GM18526 (cell line): ENCODE measurements around the gene CYS1.

Experiments used
- POLR2A ChIP-seq: IDR thresholded peaks from 3 replicates; pipeline ENCODE4 v1.6.1; 2011; ENCODE audit not compliant: insufficient read length; ENCODE audit errors: extremely low read depth

CYS1 gene

GRCh38 chr2:10101491-10101890 is 21.3 kb upstream of the CYS1 start:
- no peak for TF ChIP-seq POLR2A

DNA sequence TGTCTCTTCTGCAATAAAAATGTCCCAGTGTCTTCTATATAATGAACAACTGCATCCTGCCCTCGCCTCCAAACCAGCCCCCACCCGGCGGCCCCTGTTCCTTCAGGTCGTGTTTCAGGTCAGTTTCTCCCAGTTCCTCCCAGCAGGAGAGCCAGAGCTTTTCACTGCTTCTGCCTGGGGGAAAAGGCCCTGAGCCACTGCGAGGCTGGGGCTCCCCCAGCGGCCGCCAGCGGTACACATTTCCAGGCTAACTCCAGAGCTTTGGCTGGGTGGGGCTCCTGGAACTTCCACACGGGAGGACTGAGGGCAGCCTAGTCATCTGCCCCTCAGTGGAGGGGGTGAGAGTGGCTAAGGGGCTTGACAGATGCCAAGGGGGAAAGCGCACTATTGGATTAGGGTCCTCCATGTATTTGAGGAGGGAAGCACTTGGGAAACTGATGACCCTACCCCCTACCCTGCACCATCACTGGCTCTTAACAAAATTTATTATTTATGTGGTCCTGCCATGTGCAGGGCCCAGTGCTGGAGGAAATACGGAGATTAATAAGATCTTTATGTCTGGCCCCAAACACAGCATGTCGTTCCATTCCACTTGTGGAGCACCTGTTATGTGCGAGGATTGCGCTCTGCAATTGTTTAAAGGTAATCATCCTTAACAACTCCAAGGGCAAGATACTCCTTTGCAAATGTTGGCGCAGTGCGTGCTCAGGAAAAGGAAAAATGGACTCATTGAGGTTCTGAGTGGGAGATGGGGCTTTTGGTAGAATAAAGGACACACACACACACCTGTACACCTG is 17.3 kb upstream of the CYS1 start:
- no peak for TF ChIP-seq POLR2A

DNA sequence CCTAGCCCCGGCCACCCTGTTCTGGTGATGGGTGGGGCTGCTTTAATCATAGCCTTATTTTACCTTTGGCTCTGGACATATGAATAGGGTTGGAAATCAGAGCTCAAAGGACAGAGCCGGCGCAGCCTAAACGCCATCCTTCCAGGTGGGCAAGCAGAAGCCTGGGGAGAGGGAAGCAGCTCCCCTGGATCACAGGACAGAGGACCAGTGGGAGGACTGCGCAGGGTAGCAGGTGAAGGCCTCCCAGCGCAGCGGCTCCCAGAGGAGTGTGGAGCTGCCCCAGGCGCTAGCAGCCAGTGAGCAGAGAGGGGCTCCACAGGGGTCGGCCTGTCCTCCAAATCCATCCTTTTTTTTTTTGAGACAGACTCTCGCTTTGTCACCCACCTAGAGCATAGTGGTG is 16.4 kb upstream of the CYS1 start:
- no peak for TF ChIP-seq POLR2A

DNA sequence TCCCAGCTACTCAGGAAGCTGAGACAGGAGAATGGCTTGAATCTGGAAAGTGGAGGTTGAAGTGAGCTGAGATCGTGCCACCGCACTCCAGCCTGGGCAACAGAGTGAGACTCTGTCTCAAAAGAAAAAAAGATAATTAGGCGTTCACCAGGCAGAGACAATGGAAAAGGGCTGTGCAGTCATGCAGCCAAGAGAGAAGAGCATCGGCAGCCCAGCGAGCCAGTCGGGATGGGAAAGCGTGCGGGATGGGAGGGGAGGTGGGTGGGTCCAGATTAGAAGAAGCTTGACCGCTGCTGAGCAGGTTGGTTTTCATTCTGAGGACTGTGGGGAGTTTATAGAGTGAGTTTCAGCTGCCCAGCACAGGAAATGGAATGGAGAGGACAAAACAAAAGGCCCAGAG is 15.0 kb upstream of the CYS1 start:
- no peak for TF ChIP-seq POLR2A

- TF ChIP-seq POLR2A, result no peak
Observed at GRCh38 chr2:10094271-10094814, 14.1 kb upstream of the CYS1 start.

DNA sequence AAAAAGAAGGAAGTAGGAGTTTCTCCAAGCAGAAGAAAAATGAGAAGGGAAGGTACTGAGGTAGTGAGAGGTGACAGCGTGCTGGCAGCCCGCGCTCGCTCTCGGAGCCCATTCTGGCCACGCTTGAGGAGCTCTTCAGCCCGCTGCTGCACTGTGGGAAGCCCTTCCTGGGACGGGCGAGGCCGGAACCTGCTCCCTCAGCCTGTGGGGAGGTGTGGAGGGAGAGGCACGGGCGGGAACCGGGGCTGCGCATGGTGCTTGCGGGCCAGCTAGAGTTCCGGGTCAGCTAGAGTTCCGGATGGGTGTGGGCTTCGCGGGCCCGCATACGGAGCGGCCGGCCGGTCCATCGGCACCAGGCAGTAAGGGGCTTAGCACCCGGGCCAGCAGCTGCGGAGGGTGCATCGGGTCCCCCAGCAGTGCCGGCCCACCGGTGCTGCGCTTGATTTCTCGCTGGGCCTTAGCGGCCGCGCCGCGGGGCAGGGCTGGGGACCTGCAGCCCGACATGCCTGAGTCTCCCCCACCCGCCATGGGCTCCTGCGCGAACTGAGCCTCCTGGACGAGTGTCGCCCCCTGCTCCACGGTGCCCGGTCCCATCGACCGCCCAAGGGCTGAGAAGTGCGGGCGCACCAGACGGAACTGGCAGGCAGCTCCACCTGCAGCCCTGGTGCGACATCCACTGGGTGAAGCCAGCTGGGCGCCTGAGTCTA is 11.1 kb upstream of the CYS1 start:
- peak; percentile 41 for TF ChIP-seq POLR2A

DNA sequence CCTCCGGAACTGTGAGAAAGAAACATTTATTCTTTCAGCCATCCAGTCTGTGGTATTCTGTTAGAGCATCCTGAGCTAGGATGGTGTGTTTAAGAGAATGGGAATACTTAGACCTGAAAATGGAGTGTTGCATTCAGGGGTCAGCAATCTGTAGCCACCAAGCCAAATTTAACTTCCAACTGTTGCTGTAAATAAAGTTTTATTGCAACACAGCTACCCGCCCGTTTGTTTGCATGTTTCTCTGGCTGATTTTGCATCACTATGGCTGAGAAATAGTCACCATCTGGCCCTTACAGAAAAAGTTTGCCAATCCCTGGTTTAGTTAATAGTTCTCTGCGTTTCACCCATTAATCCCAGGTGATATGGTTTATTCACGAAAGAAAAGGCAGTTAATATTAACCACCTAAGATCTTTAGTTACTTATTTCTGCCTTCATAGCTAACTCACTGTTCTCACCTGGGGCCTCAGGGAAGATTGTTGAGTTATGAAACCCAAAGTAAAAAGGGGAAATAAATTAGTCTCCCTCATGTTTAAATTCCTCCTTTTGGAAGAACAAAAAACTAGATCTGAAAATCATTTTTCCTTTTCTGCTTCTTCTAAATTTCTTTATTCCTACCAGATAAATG is 9.5 kb upstream of the CYS1 start:
- no peak for TF ChIP-seq POLR2A

DNA sequence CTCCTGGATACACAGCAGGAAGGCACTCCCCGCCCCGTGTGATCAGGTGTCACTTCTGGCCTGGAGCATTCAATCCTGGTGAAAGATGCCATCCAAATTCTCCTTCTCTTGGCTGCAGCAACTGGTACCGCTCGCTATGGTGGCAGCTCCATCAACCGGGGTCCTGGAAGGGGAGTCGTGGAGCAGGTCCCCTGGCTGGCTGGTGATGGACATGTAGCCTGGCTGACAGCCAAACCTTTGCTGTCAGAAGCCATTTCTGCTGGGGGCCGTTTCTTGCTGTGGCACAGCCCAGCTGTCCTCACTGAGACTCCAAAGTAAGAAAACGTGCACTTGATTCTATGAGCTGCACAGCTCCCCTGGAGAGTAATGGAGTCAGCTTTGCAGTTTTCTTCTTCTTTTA is 7.1 kb upstream of the CYS1 start:
- TF ChIP-seq POLR2A, result no peak

GRCh38 chr2:10086950-10087349 is 6.7 kb upstream of the CYS1 start:
- TF ChIP-seq POLR2A, result no peak

DNA sequence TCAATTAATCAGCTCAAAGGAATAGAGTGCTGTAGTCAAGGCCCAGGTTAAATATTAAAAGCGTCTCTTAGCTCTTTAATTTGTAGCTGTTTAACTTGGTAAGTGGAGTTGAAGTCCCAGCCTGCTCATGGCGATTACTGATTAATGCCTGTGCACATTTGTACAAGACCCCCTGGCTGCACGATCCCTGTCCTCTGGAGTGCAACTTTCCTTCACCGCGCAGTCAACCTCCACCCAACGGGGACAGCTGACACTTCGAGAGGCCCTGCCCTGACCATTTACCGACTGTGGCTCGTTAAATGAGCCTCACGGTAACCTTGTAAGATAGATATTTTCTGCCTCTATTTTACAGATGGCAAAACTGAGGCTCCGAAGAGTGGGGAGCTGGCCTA is 5.5 kb upstream of the CYS1 start:
- no peak for TF ChIP-seq POLR2A

- TF ChIP-seq POLR2A, result no peak
Observed at GRCh38 chr2:10085043-10085667, 4.9 kb upstream of the CYS1 start.

DNA sequence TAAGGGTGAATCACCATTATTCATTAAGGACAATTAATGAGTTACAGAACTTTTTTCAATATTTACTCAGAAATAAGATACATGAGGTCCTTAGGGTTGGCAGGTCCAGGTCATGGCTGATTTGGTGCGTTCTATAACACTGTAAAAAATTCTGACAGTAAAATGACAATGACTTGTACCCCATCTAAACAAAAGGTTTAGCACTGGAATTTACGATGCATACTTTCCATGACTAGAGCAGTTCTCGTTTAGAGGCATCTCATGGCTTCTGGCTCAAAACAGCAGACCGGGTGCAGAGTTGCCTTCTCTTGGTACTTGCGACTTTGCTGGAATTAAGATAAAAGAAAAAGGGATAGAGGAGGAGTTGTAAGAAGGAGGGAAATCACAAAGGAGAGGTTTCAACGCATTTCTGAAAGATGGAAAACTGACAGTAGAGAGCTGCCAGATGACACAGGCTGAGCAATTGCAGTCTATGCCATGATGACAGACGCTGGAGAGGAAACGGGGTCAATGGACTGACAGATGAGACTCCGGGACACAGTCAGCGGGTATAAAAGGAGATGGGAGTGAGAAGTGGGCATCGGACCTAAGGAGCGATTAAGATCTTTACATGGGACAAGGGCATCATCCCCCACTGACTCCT is 4.1 kb upstream of the CYS1 start:
- no peak for TF ChIP-seq POLR2A

DNA sequence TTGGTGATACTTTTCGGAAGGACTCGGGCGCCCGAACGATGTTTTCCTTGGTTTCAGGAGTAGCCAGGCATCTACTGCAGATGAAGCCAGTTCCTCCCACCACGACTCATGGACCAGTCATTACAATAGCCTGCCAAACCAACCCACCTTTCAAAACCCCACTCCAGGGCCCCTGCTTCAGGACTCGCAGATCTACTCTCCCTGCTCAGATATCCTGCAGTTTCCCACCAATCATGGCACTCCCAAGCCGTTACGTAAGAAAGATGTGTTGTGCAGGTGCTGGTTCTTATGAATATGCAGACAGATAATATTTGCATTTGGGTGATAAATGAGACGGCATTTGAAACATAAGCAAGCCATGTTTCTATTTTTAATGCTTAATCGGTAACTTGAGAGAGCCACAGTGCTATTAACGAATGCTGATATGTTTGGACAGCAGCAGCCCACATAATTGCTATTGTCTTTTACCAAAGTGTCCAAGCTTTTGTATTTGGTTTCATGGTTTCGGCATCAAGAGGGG is 3.5 kb upstream of the CYS1 start:
- TF ChIP-seq POLR2A, result peak; percentile 56

GRCh38 chr2:10083046-10083445 is 2.8 kb upstream of the CYS1 start:
- TF ChIP-seq POLR2A, result no peak
